SK-N-MC (cell line): ENCODE results near the gene PTPRN2.

Experiments used
- EZH2 ChIP-seq: fragments of 200-600 bp; sonication (generic); IDR thresholded peaks from one replicate; pipeline ENCODE4 v1.6.1; 2017; ENCODE audit warnings: antibody characterized with exemption
- FOXP2 ChIP-seq: optimal IDR thresholded peaks from 2 replicates; pipeline ENCODE3; 2011; ENCODE audit warnings: mild to moderate bottlenecking, moderate library complexity; ENCODE audit not compliant: insufficient read depth; ENCODE audit errors: extremely low read length, control extremely low read depth
- POLR2AphosphoS5 ChIP-seq: IDR thresholded peaks from 2 replicates; pipeline ENCODE4 v1.6.1; 2012; ENCODE audit warnings: mild to moderate bottlenecking, low read depth, low read length, borderline replicate concordance

- no peak for TF ChIP-seq EZH2
- no peak for TF ChIP-seq POLR2AphosphoS5
- no peak for TF ChIP-seq FOXP2
These were observed 687.1 kb downstream of the PTPRN2 start for GRCh38 chr7:157900556-157900955.
